Measurements from ENCODE around the gene ATCAY.

ATCAY gene

DNA sequence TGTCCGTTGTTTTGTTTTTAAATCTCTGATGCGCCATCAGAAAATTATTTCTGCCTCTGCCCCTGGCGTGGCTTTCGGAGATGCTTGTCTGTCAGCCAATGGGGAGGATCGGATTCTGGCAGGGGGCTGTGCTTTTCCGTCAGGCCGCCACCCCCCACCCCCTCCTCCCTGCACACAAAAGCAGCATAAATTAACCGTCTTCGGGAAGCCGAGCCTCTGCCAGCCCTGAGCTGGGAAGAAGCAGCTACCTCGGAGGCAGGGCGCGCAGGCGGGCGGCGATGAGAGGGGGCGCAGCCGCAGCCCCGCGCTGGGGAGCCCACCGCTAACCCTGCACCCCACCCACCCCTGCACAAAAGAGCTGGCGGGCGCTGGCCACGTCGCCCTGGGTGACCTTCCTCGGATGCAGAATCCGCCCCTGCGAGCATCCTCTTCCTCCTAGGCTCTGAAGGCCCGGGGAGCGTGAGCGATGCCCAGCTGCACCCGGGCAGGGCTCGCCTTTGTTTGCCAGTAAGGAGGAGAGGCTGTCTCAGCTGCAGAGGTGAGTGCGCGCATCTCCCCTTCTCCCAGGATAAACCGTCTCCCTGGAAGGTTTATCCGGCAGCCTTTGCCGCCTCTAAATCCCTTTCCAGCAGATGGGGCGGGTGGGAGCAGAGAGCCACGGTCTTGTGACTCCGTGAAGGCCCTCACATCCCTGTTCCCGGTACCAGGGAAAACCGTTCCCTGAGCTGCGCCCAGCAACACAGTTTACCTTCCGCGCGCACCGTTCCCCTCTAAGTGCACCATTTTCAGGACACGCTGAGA lies at the start of gene ATCAY:
ATCAY (plus strand) TSS at position 215 of the 801 bp plus-strand sequence. CDS start 5,083 bp downstream, outside the sequence.
- ATAC-seq, result no peak
- H3K36me3 Mint-ChIP-seq, result no peaks in the 10 kb centered on the region
- H3K9me3 Mint-ChIP-seq, result no peaks in the 10 kb centered on the region
- peaks cover 14% of the 10 kb centered on the region for H3K4me1 Mint-ChIP-seq
- H3K27ac Mint-ChIP-seq, result no peak within 1 kb of the TSS
- no peak within 1 kb of the TSS for H3K4me3 Mint-ChIP-seq
- no peak for DNase-seq (ENCODE audit: low spot score in 2 of 2)

DNA sequence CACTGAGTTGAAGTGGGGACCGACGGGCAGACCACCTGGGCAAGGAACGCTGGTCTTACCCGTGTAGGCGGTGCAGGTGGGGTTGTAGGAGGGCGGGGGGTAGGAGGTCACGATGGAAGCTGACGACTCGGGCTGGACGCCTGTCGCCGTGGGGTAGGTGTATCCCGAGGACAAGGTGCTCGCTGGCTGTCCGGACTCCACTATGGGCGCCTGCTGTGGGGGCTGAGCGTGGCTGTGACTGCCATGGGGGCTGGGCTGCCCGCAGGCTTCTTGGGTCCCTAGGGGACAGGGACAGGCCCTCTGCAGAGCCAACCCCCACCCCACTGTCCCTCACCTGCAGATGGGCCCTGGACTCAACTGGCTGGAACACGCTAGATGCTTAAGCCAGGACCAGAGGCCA lies 48.9 kb upstream of the ATCAY start:
- no peaks in the 10 kb centered on the region for H3K9me3 Mint-ChIP-seq
- H3K36me3 Mint-ChIP-seq, result no peaks in the 10 kb centered on the region
- peaks cover 15% of the 10 kb centered on the region for H3K4me1 Mint-ChIP-seq
- ATAC-seq, result no peak
- H3K27ac Mint-ChIP-seq, result no peak overlapping the region
- H3K4me3 Mint-ChIP-seq, result no peak overlapping the region
- DNase-seq (ENCODE audit: low spot score in 2 of 2), result no peak

DNA sequence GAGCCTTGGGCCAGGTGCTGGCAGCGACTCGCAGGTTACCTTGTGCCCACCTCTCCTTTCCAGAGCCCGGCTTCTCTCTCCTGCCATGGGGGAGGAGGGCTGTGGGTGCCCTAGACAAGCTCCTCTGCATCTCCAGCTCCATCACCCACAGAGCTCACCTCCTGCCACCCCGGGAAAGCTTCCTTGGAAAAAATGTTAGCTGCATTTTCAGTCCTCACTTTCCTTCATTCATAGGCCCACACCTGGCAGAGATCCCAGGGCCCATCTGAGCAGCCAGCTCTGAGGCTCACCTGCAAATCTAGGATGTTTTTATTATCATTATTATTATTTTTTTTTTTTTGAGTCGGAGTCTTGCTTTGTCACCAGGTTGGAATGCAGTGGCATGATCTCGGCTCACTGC lies 48.5 kb upstream of the ATCAY start:
- DNase-seq (ENCODE audit: low spot score in 2 of 2) (no peak), ATAC-seq (no peak)
- Mint-ChIP-seq H3K9me3 (no peaks in the 10 kb centered on the region), H3K36me3 (no peaks in the 10 kb centered on the region), H3K27ac (no peak overlapping the region), H3K4me3 (no peak overlapping the region), H3K4me1 (peaks cover 15% of the 10 kb centered on the region)

DNA sequence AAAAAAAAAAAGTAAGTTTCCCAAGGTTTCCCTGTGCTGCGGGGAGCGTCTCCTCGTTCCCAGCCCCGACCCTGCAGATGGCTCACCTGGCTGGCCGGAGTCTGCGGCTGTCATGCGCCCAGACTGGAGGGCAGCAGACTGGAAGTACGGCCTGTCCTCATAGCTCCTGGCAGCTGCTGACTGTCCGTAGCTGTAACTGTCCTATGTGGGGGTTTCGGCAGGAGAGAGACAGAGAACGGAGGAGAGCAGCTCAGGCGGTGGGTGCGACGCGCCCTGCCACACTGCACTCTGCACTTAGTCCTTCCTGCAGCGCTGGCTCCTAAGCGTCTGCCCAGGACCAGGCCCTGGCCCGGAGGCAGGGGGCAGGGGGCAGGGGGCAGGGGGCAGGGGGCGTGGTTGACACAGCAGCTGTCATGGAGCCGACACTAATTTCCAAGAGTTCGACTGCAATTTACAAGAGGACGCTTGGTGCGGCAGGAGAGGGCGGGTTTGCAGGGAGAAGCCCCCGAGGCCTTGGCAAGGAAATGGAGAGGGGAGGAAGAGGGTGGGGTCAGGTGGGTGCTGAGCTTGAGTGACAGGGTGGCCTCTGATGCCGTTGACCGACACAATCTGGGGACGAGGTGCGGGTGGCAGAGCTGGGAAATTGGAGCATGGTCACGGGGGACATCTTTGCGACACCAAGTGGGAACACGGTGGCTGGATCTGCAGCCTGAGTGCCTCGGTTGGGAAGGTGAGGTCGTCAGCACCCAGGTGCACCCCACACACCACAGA lies 46.7 kb upstream of the ATCAY start:
- ATAC-seq, result no peak
- no peak for DNase-seq (ENCODE audit: low spot score in 2 of 2)

GRCh38 chr19:3834349-3835054 lies 46.0 kb upstream of the ATCAY start:
- H3K4me1 Mint-ChIP-seq, result no peaks in the 10 kb centered on the region
- no peak for DNase-seq (ENCODE audit: low spot score in 2 of 2)
- H3K9me3 Mint-ChIP-seq, result no peaks in the 10 kb centered on the region
- H3K27ac Mint-ChIP-seq, result no peak overlapping the region
- H3K4me3 Mint-ChIP-seq, result no peak overlapping the region
- no peak for ATAC-seq
- H3K36me3 Mint-ChIP-seq, result no peaks in the 10 kb centered on the region

More for the DNA sequence above, 46.7 kb upstream of the ATCAY start:
- no peaks in the 10 kb centered on the region for H3K36me3 Mint-ChIP-seq
- H3K27ac Mint-ChIP-seq, result no peak overlapping the region
- H3K4me1 Mint-ChIP-seq, result peaks cover 5% of the 10 kb centered on the region
- H3K9me3 Mint-ChIP-seq, result no peaks in the 10 kb centered on the region
- no peak overlapping the region for H3K4me3 Mint-ChIP-seq

DNA sequence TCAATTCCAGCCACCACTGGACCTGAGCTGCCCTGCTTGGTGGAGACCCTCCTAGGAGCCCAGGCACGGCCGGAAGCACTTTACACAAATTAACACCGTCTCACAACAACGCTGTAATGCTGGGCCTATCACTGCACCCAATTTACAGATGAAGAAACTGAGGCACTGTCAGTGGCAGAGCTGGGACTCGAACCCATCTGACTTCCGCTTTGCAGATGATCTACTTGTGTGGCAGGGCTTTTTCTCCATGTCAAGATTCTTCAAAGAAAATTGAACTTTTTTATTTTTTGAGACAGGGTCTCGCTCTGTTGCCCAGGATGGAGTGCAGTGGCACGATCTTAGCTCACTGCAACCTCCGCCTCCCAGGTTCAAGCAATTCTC lies 45.4 kb upstream of the ATCAY start:
- Mint-ChIP-seq H3K36me3 (no peaks in the 10 kb centered on the region), H3K4me3 (no peak overlapping the region), H3K9me3 (no peaks in the 10 kb centered on the region), H3K27ac (no peak overlapping the region), H3K4me1 (no peaks in the 10 kb centered on the region)
- DNase-seq (ENCODE audit: low spot score in 2 of 2) (no peak), ATAC-seq (no peak)

DNA sequence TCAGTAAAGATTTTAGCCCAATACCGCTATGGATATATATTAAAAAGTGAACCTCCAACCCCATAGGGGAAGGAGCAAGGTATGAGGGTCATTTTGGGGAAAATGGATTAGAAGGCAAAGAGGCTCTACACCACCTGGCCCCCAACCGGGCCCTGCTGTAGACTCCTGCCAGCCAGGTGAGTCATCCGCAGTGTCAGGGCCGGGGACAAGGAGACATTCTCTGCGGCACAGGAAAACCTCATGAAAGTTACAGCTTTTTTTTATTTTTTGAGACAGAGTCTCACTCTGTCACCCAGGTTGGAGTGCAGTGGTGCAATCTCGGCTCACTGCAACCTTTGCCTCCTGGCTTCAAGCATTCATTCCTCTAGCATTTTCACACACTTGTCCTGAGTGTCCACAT lies 43.6 kb upstream of the ATCAY start:
- H3K4me3 Mint-ChIP-seq, result no peak overlapping the region
- peak; percentile 74 for ATAC-seq
- H3K27ac Mint-ChIP-seq, result no peak overlapping the region

GRCh38 chr19:3837332-3837731 lies 43.2 kb upstream of the ATCAY start:
- no peak overlapping the region for H3K27ac Mint-ChIP-seq
- H3K4me1 Mint-ChIP-seq, result no peaks in the 10 kb centered on the region
- no peak overlapping the region for H3K4me3 Mint-ChIP-seq
- ATAC-seq (no peak), DNase-seq (ENCODE audit: low spot score in 2 of 2) (no peak)
- H3K36me3 Mint-ChIP-seq, result no peaks in the 10 kb centered on the region
- no peaks in the 10 kb centered on the region for H3K9me3 Mint-ChIP-seq

More for the DNA sequence above, 43.6 kb upstream of the ATCAY start:
- Mint-ChIP-seq H3K36me3 (no peaks in the 10 kb centered on the region), H3K4me1 (no peaks in the 10 kb centered on the region), H3K9me3 (no peaks in the 10 kb centered on the region)
- DNase-seq (ENCODE audit: low spot score in 2 of 2), result no peak

DNA sequence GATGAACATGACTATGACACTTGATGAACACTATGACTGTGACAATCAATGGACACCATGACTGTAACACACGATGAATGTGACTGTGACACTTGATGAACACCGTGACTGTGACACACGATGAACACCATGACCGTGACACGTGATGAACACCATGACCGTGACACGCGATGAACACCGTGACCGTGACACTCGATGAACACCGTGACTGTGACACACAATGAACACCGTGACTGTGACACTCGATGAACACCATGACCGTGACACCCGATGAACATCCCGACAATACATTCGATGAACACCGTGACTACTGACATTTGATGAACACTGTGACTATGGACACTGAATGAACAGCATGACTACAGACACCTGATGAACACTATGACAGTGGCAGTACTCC lies 42.6 kb upstream of the ATCAY start:
- H3K9me3 Mint-ChIP-seq, result no peaks in the 10 kb centered on the region
- no peaks in the 10 kb centered on the region for H3K4me1 Mint-ChIP-seq
- H3K4me3 Mint-ChIP-seq, result no peak overlapping the region
- no peak for ATAC-seq
- no peak for DNase-seq (ENCODE audit: low spot score in 2 of 2)
- H3K36me3 Mint-ChIP-seq, result no peaks in the 10 kb centered on the region
- H3K27ac Mint-ChIP-seq, result no peak overlapping the region

DNA sequence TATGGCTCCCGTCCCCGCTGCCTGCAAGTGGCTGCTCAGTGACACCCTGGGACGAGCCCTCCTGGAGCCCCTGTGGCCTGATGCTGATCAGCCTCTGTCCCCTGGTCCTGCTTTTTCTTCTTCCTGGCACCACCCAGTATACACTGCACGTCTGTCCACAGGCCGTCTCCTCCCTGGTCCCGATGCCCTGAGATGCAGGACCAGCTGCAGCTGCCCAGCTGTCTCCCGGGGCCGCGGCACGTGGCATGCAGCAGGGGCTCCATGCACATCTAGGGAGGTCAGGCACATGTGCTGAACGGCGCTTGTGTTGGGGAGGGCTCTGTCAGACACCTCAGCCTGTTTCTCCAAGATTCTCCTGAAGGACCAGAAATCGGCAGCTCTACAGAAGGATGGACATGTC lies 41.8 kb upstream of the ATCAY start:
- ATAC-seq, result no peak
- DNase-seq (ENCODE audit: low spot score in 2 of 2), result no peak
- Mint-ChIP-seq H3K9me3 (no peaks in the 10 kb centered on the region), H3K4me3 (no peak overlapping the region), H3K27ac (peak overlapping the region; percentile 26), H3K36me3 (no peaks in the 10 kb centered on the region), H3K4me1 (no peaks in the 10 kb centered on the region)

GRCh38 chr19:3839941-3840340 lies 40.5 kb upstream of the ATCAY start:
- Mint-ChIP-seq H3K4me3 (no peak overlapping the region), H3K9me3 (no peaks in the 10 kb centered on the region), H3K36me3 (no peaks in the 10 kb centered on the region), H3K27ac (no peak overlapping the region), H3K4me1 (no peaks in the 10 kb centered on the region)
- ATAC-seq (no peak), DNase-seq (ENCODE audit: low spot score in 2 of 2) (no peak)

GRCh38 chr19:3840804-3841203 lies 39.7 kb upstream of the ATCAY start:
- DNase-seq (ENCODE audit: low spot score in 2 of 2), result no peak
- ATAC-seq, result no peak
- H3K36me3 Mint-ChIP-seq, result no peaks in the 10 kb centered on the region
- no peaks in the 10 kb centered on the region for H3K4me1 Mint-ChIP-seq
- H3K4me3 Mint-ChIP-seq, result no peak overlapping the region
- no peak overlapping the region for H3K27ac Mint-ChIP-seq
- H3K9me3 Mint-ChIP-seq, result no peaks in the 10 kb centered on the region

- ATAC-seq (no peak), DNase-seq (ENCODE audit: low spot score in 2 of 2) (no peak)
- H3K9me3 Mint-ChIP-seq, result no peaks in the 10 kb centered on the region
- H3K4me1 Mint-ChIP-seq, result no peaks in the 10 kb centered on the region
- no peak overlapping the region for H3K27ac Mint-ChIP-seq
- no peak overlapping the region for H3K4me3 Mint-ChIP-seq
- no peaks in the 10 kb centered on the region for H3K36me3 Mint-ChIP-seq
Measured at GRCh38 chr19:3842948-3843347, 37.5 kb upstream of the ATCAY start.

DNA sequence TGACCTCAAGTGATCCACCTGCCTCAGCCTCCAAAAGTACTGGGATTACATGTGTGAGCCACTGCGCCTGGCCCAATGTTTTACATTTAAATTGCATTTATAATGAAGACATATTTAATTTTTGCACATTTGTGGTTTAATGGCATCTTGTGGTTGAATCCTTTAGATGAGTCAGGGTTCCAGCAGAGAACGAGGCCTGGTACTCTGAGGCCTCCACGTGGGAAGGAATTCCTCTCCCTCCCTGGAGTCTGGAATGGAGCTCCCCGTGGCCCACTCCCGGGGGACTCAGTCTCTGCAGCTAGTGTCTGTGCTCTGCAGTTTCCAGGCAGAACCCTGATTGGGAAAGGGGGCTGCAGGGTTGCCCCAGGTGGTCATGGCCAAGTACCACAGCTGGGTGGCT lies 35.9 kb upstream of the ATCAY start:
- Mint-ChIP-seq H3K4me1 (no peaks in the 10 kb centered on the region), H3K9me3 (no peaks in the 10 kb centered on the region)

DNA sequence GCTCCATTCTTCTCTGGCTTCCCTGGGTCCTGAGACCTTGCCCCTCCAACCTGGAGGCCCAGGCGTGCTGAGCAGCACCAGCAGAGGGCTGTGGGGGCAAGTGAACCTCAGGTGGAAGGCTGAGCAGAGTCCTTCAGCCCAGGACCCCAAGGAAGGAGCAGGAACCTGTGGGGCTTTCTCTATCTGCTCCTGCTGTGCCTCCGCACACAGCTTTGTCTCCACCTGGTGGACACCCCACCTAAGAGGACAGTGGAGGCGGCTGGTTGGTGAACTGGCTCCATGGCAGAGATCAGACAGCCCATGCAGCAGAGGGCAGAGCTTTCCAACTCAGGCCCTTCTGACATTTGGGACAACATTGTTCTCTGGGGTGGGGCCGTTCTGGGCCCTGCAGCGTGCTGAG lies 31.4 kb upstream of the ATCAY start:
- Mint-ChIP-seq H3K36me3 (no peaks in the 10 kb centered on the region), H3K4me3 (no peak overlapping the region), H3K27ac (peak overlapping the region; percentile 14), H3K4me1 (no peaks in the 10 kb centered on the region), H3K9me3 (peaks cover 3% of the 10 kb centered on the region)
- DNase-seq (ENCODE audit: low spot score in 2 of 2) (peak; percentile 27 to 64), ATAC-seq (peak; percentile 81)

More for the DNA sequence above, 35.9 kb upstream of the ATCAY start:
- DNase-seq (ENCODE audit: low spot score in 2 of 2) (no peak), ATAC-seq (no peak)
- H3K4me3 Mint-ChIP-seq, result no peak overlapping the region
- no peak overlapping the region for H3K27ac Mint-ChIP-seq
- H3K36me3 Mint-ChIP-seq, result no peaks in the 10 kb centered on the region
